GM23338 (cell line): ENCODE measurements around the gene IL22.

Experiments used
- CREB1 ChIP-seq: fragments of 250-450 bp; sonication (Bioruptor Pico); IDR thresholded peaks from 2 replicates; pipeline ENCODE4 v1.5.0; 2020; ENCODE audit warnings: low read depth, mild to moderate bottlenecking, moderate library complexity
- EZH2 ChIP-seq: fragments of 200-600 bp; sonication (generic); IDR thresholded peaks from one replicate; pipeline ENCODE4 v1.8.0; 2017; ENCODE audit warnings: antibody characterized with exemption, mild to moderate bottlenecking, low read depth; ENCODE audit not compliant: unreplicated experiment
- EZH2phosphoT487 ChIP-seq: fragments of 200-600 bp; sonication (generic); IDR thresholded peaks from one replicate; pipeline ENCODE4 v1.8.1; 2018; ENCODE audit warnings: antibody characterized with exemption; ENCODE audit not compliant: unreplicated experiment
- POLR2AphosphoS5 ChIP-seq: IDR thresholded peaks from 2 replicates; pipeline ENCODE4 v1.6.1; 2016; ENCODE audit warnings: antibody characterized with exemption, low read depth
- TF ChIP-seq, protein P1 (sequence below), 2 experiments: fragments of 200-600 bp in 1 of 2; sonication (generic) in 1 of 2; conservative IDR thresholded peaks; 2 replicates each; pipeline versions ENCODE4 v1.5.1 to v1.6.1; 2016 to 2017; ENCODE audit warnings: antibody characterized with exemption in 2 of 2, low read depth in 2 of 2, mild to moderate bottlenecking in 2 of 2, moderate library complexity in 1 of 2
- TF ChIP-seq, protein P2 (sequence below): IDR thresholded peaks from one replicate; pipeline ENCODE4 v1.6.1; 2018; ENCODE audit warnings: antibody characterized with exemption; ENCODE audit not compliant: unreplicated experiment

DNA sequence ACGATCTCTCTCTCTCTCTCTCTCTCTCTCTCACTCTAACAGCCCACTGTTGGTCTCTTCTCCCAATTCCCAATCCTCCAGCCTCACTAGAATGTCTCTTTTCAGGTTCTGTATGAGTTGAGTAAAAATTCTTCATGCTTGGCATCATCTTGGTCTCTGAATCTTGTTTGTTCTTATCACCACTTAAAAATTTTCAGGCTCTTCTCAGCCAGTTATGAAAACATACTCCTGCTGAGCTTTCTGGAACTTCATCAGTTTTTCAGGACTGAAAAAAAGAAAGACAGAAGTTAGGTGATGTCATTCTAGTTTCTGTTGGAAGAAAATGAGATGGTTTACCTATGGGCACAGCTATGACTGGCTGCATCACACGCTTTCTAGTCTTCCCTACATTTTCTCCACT is 11.5 kb upstream of the IL22 start:
- TF ChIP-seq, protein P1, sequence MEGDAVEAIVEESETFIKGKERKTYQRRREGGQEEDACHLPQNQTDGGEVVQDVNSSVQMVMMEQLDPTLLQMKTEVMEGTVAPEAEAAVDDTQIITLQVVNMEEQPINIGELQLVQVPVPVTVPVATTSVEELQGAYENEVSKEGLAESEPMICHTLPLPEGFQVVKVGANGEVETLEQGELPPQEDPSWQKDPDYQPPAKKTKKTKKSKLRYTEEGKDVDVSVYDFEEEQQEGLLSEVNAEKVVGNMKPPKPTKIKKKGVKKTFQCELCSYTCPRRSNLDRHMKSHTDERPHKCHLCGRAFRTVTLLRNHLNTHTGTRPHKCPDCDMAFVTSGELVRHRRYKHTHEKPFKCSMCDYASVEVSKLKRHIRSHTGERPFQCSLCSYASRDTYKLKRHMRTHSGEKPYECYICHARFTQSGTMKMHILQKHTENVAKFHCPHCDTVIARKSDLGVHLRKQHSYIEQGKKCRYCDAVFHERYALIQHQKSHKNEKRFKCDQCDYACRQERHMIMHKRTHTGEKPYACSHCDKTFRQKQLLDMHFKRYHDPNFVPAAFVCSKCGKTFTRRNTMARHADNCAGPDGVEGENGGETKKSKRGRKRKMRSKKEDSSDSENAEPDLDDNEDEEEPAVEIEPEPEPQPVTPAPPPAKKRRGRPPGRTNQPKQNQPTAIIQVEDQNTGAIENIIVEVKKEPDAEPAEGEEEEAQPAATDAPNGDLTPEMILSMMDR (conservative IDR thresholded peaks at IDR 0.05; ENCODE audit: low read depth in 2 of 2), result no peak
- no peak for TF ChIP-seq EZH2phosphoT487
- no peak for TF ChIP-seq EZH2
- no peak for TF ChIP-seq CREB1
- TF ChIP-seq, protein P2, sequence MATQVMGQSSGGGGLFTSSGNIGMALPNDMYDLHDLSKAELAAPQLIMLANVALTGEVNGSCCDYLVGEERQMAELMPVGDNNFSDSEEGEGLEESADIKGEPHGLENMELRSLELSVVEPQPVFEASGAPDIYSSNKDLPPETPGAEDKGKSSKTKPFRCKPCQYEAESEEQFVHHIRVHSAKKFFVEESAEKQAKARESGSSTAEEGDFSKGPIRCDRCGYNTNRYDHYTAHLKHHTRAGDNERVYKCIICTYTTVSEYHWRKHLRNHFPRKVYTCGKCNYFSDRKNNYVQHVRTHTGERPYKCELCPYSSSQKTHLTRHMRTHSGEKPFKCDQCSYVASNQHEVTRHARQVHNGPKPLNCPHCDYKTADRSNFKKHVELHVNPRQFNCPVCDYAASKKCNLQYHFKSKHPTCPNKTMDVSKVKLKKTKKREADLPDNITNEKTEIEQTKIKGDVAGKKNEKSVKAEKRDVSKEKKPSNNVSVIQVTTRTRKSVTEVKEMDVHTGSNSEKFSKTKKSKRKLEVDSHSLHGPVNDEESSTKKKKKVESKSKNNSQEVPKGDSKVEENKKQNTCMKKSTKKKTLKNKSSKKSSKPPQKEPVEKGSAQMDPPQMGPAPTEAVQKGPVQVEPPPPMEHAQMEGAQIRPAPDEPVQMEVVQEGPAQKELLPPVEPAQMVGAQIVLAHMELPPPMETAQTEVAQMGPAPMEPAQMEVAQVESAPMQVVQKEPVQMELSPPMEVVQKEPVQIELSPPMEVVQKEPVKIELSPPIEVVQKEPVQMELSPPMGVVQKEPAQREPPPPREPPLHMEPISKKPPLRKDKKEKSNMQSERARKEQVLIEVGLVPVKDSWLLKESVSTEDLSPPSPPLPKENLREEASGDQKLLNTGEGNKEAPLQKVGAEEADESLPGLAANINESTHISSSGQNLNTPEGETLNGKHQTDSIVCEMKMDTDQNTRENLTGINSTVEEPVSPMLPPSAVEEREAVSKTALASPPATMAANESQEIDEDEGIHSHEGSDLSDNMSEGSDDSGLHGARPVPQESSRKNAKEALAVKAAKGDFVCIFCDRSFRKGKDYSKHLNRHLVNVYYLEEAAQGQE, result no peak
- TF ChIP-seq POLR2AphosphoS5, result no peak
